OCI-LY7 (cell line): ENCODE data around the gene OOSP4A.

Source experiments
- EZH2phosphoT487 ChIP-seq: fragments of 200-600 bp; sonication (generic); IDR thresholded peaks from 2 replicates; pipeline ENCODE4 v1.6.1; 2018; ENCODE audit warnings: low read depth, borderline replicate concordance, mild to moderate bottlenecking, mixed run types, antibody characterized with exemption, low read length, moderate library complexity, mixed read lengths
- TF ChIP-seq, protein P1 (sequence below): fragments of 200-600 bp; sonication (generic); conservative IDR thresholded peaks from 2 replicates; pipeline ENCODE4 v1.5.1; 2014; ENCODE audit warnings: mild to moderate bottlenecking, antibody characterized with exemption, low read length, moderate library complexity, mixed read lengths

DNA sequence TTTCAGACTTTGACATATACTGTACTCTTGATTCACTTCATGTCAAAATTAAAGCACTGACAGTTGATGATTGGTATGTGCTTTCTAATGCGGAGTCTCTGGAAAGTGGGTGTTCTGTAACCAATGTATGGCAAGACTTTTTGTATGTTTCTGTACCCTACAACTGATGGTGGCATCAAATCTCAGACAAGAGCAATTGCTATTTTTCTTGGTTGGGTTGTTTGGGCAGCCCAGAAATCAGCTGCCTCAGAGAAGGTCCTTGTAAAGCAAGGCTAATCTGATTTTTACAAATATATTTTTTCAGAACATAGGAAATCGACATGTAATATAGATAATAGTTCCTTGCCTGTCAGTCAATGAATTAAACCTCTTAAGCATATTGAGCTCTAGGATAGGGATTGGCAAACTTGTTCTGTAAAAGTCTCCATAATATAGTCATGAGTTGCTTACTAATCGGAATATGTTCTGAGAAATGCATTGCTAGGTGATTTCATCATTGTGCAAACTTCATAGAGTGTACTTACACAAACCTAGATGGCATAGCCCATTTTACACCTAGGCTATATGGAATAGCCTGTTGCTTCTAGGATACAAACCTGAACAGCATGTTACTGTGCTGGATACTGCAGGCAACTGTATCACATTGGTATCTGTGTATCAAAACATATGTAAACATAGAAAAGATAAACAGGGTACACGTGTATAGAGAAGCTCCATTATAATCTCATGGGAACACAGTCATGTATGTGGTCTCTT, 10.2 kb upstream of the OOSP4A start:
- TF ChIP-seq, protein P1, sequence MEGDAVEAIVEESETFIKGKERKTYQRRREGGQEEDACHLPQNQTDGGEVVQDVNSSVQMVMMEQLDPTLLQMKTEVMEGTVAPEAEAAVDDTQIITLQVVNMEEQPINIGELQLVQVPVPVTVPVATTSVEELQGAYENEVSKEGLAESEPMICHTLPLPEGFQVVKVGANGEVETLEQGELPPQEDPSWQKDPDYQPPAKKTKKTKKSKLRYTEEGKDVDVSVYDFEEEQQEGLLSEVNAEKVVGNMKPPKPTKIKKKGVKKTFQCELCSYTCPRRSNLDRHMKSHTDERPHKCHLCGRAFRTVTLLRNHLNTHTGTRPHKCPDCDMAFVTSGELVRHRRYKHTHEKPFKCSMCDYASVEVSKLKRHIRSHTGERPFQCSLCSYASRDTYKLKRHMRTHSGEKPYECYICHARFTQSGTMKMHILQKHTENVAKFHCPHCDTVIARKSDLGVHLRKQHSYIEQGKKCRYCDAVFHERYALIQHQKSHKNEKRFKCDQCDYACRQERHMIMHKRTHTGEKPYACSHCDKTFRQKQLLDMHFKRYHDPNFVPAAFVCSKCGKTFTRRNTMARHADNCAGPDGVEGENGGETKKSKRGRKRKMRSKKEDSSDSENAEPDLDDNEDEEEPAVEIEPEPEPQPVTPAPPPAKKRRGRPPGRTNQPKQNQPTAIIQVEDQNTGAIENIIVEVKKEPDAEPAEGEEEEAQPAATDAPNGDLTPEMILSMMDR = no peak
- TF ChIP-seq EZH2phosphoT487 = no peak
